H9 (cell line): ENCODE measurements around the gene UTP14A. TPM values are rescaled to one million over a fixed set of nuclear protein-coding genes. Genes with fewer than 3 reads are reported as not detected.

Experiments
- DNase-seq: peaks from one replicate; pipeline ENCODE4 v3.0.0-alpha.2; 2017
- H2AFZ ChIP-seq: one replicate; pipeline ENCODE4 v1.6.1; 2013; ENCODE audit warnings: mild to moderate bottlenecking, low read length, control low read depth, moderate library complexity
- H2AK5ac ChIP-seq: 2 replicates; pipeline ENCODE4 v1.6.1; 2013; ENCODE audit warnings: low read length, control low read depth, mixed read lengths; ENCODE audit not compliant: insufficient read length
- H2BK120ac ChIP-seq: one replicate; pipeline ENCODE4 v1.6.1; 2013; ENCODE audit warnings: low read depth, mild to moderate bottlenecking, low read length, control low read depth, inconsistent platforms; ENCODE audit not compliant: poor library complexity, severe bottlenecking
- H2BK12ac ChIP-seq: 2 replicates; pipeline ENCODE4 v1.6.1; 2013; ENCODE audit warnings: low read length, control low read depth, mixed read lengths, low read depth; ENCODE audit not compliant: insufficient read length
- H2BK15ac ChIP-seq: 2 replicates; pipeline ENCODE4 v1.6.1; 2013; ENCODE audit warnings: low read depth, low read length, control low read depth
- H2BK20ac ChIP-seq: one replicate; pipeline ENCODE4 v1.6.1; 2013; ENCODE audit warnings: low read depth, mild to moderate bottlenecking, low read length, control low read depth, inconsistent platforms; ENCODE audit not compliant: poor library complexity, severe bottlenecking
- H2BK5ac ChIP-seq: 2 replicates; pipeline ENCODE4 v1.6.1; 2013; ENCODE audit warnings: low read length, control low read depth, mixed read lengths; ENCODE audit not compliant: insufficient read length
- H3K14ac ChIP-seq: 2 replicates; pipeline ENCODE4 v1.6.1; 2013; ENCODE audit warnings: low read length, control low read depth; ENCODE audit not compliant: insufficient read depth
- H3K18ac ChIP-seq: 2 replicates; pipeline ENCODE4 v1.6.1; 2013; ENCODE audit warnings: low read depth, mild to moderate bottlenecking, mixed read lengths, low read length, control low read depth; ENCODE audit not compliant: insufficient read length
- H3K23ac ChIP-seq: 2 replicates; pipeline ENCODE4 v1.6.1; 2013; ENCODE audit warnings: low read length, control low read depth, mixed read lengths, low read depth; ENCODE audit not compliant: insufficient read length
- H3K23me2 ChIP-seq: 2 replicates; pipeline ENCODE4 v1.6.1; 2013; ENCODE audit warnings: low read depth, mild to moderate bottlenecking, mixed read lengths, low read length, control low read depth; ENCODE audit not compliant: insufficient read length, poor library complexity, severe bottlenecking
- H3K27ac ChIP-seq: 2 replicates; pipeline ENCODE4 v1.5.1; 2013; ENCODE audit warnings: low read length, control low read depth, mixed read lengths, low read depth; ENCODE audit not compliant: insufficient read length
- H3K27me3 ChIP-seq: 2 replicates; pipeline ENCODE4 v1.6.1; 2013; ENCODE audit warnings: low read length, control low read depth, inconsistent platforms; ENCODE audit not compliant: insufficient read depth
- H3K4ac ChIP-seq: 2 replicates; pipeline ENCODE4 v1.6.1; 2013; ENCODE audit warnings: low read depth, mild to moderate bottlenecking, control low read depth, inconsistent platforms, low read length, moderate library complexity
- H3K4me1 ChIP-seq: 2 replicates; pipeline ENCODE4 v1.6.1; 2013; ENCODE audit warnings: low read length, control low read depth, inconsistent platforms; ENCODE audit not compliant: insufficient read depth
- H3K4me2 ChIP-seq: 2 replicates; pipeline ENCODE4 v1.6.1; 2013; ENCODE audit warnings: low read length, control low read depth, mixed read lengths; ENCODE audit not compliant: insufficient read length, insufficient read depth
- H3K56ac ChIP-seq: 2 replicates; pipeline ENCODE4 v1.6.1; 2013; ENCODE audit warnings: low read depth, mild to moderate bottlenecking, mixed read lengths, low read length, control low read depth; ENCODE audit not compliant: insufficient read length
- H3K79me1 ChIP-seq: 2 replicates; pipeline ENCODE4 v1.6.1; 2013; ENCODE audit warnings: low read depth, mild to moderate bottlenecking, moderate library complexity, low read length, control low read depth, inconsistent platforms; ENCODE audit not compliant: insufficient read depth, poor library complexity, severe bottlenecking
- H3K79me2 ChIP-seq: 2 replicates; pipeline ENCODE4 v1.6.1; 2013; ENCODE audit warnings: low read length, control low read depth, inconsistent platforms; ENCODE audit not compliant: insufficient read depth
- H3K9ac ChIP-seq: 2 replicates; pipeline ENCODE4 v1.6.1; 2013; ENCODE audit warnings: low read length, control low read depth, mixed read lengths; ENCODE audit not compliant: insufficient read length; ENCODE audit errors: extremely low read depth
- H3K9me3 ChIP-seq: one replicate; pipeline ENCODE4 v1.6.1; 2013; ENCODE audit warnings: low read depth, low read length, inconsistent platforms; ENCODE audit not compliant: control insufficient read depth
- H3T11ph ChIP-seq: one replicate; pipeline ENCODE4 v1.6.1; 2013; ENCODE audit warnings: mild to moderate bottlenecking, low read length, control low read depth, inconsistent platforms
- H4K20me1 ChIP-seq: one replicate; pipeline ENCODE4 v1.6.1; 2013; ENCODE audit not compliant: control insufficient read depth, insufficient read length, insufficient read depth
- H4K5ac ChIP-seq: 2 replicates; pipeline ENCODE4 v1.6.1; 2013; ENCODE audit warnings: low read depth, mild to moderate bottlenecking, mixed read lengths, low read length, control low read depth; ENCODE audit not compliant: insufficient read length
- H4K8ac ChIP-seq: replicated peaks from 2 replicates; pipeline ENCODE4 v1.6.1; 2013; ENCODE audit warnings: low read length, control low read depth, mixed read lengths, low read depth; ENCODE audit not compliant: insufficient read length
- H4K91ac ChIP-seq: 2 replicates; pipeline ENCODE4 v1.6.1; 2013; ENCODE audit warnings: low read depth, mild to moderate bottlenecking, moderate library complexity, mixed read lengths, low read length, control low read depth; ENCODE audit not compliant: insufficient read length
- H3K27ac Mint-ChIP-seq, 3 experiments: 2 replicates in 2 of 3; 3 replicates in 1 of 3; pipeline ENCODE4 v1.8.0; 2020 to 2021; ENCODE audit warnings: mixed read lengths in 3 of 3, mild to moderate bottlenecking in 1 of 3, moderate library complexity in 1 of 3
- H3K27me3 Mint-ChIP-seq: 2 replicates; pipeline ENCODE4 v1.8.0; 2021; ENCODE audit warnings: low read depth, mild to moderate bottlenecking, moderate library complexity, mixed read lengths
- H3K36me3 Mint-ChIP-seq, 3 experiments: 2 replicates in 2 of 3; 3 replicates in 1 of 3; pipeline ENCODE4 v1.8.0; 2020 to 2021; ENCODE audit warnings: low read depth in 3 of 3, mixed read lengths in 3 of 3; ENCODE audit not compliant: insufficient read depth in 1 of 3
- H3K4me1 Mint-ChIP-seq, 2 experiments: 2 replicates each; pipeline ENCODE4 v1.8.0; 2020; ENCODE audit warnings: mixed read lengths in 2 of 2
- H3K4me3 Mint-ChIP-seq, 2 experiments: 2 replicates in 1 of 2; 3 replicates in 1 of 2; pipeline ENCODE4 v1.8.0; 2020 to 2021; ENCODE audit warnings: mild to moderate bottlenecking in 2 of 2, mixed read lengths in 2 of 2, moderate library complexity in 1 of 2
- H3K9me3 Mint-ChIP-seq, 2 experiments: 2 replicates in 1 of 2; 3 replicates in 1 of 2; pipeline ENCODE4 v1.8.0; 2020; ENCODE audit warnings: mild to moderate bottlenecking in 2 of 2, mixed read lengths in 2 of 2, moderate library complexity in 1 of 2
- WGBS: extraction: QIAGEN DNeasy Blood & Tissue Kit; methylation state at CpG from one replicate; pipeline ENCODE4 v1.1.7; 2013; ENCODE audit warnings: missing lambda C conversion rate, low lambda C conversion rate, mixed read lengths; ENCODE audit not compliant: insufficient read length; ENCODE audit errors: extremely low coverage; 5-methylcytosine and 5-hydroxymethylcytosine counted together
- total RNA-seq: library from RNA; stranded (reverse); gene quantifications from 2 replicates; pipeline ENCODE4 v1.2.1, GENCODE V29; 2021
- TF ChIP-seq, protein P1 (sequence below): fragments of 200-600 bp; sonication (generic); conservative IDR thresholded peaks from 3 replicates; pipeline ENCODE4 v1.8.0; 2021; ENCODE audit warnings: antibody characterized with exemption, mild to moderate bottlenecking

Gene UTP14A
- total RNA-seq, 1 experiment from 2014 or later = 37.0 TPM

DNA sequence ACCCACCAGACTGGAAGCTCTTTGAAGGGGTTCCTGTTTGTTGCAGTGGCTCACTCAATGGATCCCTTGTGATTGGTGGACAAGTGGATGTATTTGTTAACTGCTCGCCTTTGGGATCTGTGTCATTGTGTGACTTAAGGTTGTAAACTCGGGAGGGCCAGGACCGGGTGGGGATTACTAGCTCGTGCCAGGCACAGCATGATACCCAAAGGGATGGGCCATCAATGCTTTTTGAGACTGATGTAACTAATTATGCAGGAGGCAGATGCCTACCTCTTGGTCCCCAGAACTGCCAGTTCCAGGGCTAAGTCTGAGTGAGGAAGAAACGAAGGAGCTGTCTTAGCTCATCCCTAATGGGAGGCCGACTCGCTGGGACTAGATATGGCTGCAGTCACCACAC lies 27.7 kb downstream of the UTP14A start:
- TF ChIP-seq, protein P1, sequence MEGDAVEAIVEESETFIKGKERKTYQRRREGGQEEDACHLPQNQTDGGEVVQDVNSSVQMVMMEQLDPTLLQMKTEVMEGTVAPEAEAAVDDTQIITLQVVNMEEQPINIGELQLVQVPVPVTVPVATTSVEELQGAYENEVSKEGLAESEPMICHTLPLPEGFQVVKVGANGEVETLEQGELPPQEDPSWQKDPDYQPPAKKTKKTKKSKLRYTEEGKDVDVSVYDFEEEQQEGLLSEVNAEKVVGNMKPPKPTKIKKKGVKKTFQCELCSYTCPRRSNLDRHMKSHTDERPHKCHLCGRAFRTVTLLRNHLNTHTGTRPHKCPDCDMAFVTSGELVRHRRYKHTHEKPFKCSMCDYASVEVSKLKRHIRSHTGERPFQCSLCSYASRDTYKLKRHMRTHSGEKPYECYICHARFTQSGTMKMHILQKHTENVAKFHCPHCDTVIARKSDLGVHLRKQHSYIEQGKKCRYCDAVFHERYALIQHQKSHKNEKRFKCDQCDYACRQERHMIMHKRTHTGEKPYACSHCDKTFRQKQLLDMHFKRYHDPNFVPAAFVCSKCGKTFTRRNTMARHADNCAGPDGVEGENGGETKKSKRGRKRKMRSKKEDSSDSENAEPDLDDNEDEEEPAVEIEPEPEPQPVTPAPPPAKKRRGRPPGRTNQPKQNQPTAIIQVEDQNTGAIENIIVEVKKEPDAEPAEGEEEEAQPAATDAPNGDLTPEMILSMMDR = no peak
- peaks cover 48% of the 10 kb centered on the region for H3K27me3 ChIP-seq
- no peak overlapping the region for H2BK5ac ChIP-seq
- peaks cover 13 to 28% of the 10 kb centered on the region in 2 experiments for H3K4me1 Mint-ChIP-seq
- H3K36me3 Mint-ChIP-seq = peaks cover 6 to 17% (median 10%) of the 10 kb centered on the region in 3 experiments; a peak in 6 of 7 replicates
- no peak overlapping the region for H2AFZ ChIP-seq
- H4K5ac ChIP-seq = no peak overlapping the region
- no peak for DNase-seq
- H3K23ac ChIP-seq = no peak overlapping the region
- H4K20me1 ChIP-seq = no peaks in the 10 kb centered on the region
- H3K4me1 ChIP-seq = peaks cover 2% of the 10 kb centered on the region; the same call in 1 of the 2 replicates
- H3K9ac ChIP-seq = no peak overlapping the region
- no peak overlapping the region for H2BK20ac ChIP-seq
- no peak overlapping the region for H3K4ac ChIP-seq
- H3K27ac Mint-ChIP-seq = no peak overlapping the region
- H3K27me3 Mint-ChIP-seq = peaks cover 61% of the 10 kb centered on the region
- no peak overlapping the region for H4K91ac ChIP-seq
- no peak overlapping the region for H3K18ac ChIP-seq
- H2BK15ac ChIP-seq = no peak overlapping the region
- WGBS = no CpG with 5 or more reads among the region's 7 CpGs
- H3T11ph ChIP-seq = no peak overlapping the region
- no peaks in the 10 kb centered on the region for H3K79me2 ChIP-seq
- no peak overlapping the region for H3K56ac ChIP-seq
- no peaks in the 10 kb centered on the region for H3K79me1 ChIP-seq
- H2BK12ac ChIP-seq = no peak overlapping the region
- no peak overlapping the region for H2BK120ac ChIP-seq
- no peak overlapping the region for H3K14ac ChIP-seq
- peaks cover 3% of the 10 kb centered on the region for H3K23me2 ChIP-seq
- H4K8ac ChIP-seq = no peak overlapping the region
- peaks cover 0 to 75% of the 10 kb centered on the region in 2 experiments; a peak in 2 of 5 replicates for H3K9me3 Mint-ChIP-seq
- peaks cover 19% of the 10 kb centered on the region for H3K9me3 ChIP-seq
- H3K27ac ChIP-seq = no peak overlapping the region
- peak overlapping the region; percentile 35 to 73; a peak in 4 of 5 replicates for H3K4me3 Mint-ChIP-seq
- peak overlapping the region; percentile 47 for H3K4me2 ChIP-seq
- H2AK5ac ChIP-seq = no peak overlapping the region
